ENCODE data around the gene P2RX3.
"Not testable (repeated sequence)": the region's sequence is repeated elsewhere in the genome, so short reads cannot be mapped to it uniquely, and the experiment has no call there.

The P2RX3 gene

DNA sequence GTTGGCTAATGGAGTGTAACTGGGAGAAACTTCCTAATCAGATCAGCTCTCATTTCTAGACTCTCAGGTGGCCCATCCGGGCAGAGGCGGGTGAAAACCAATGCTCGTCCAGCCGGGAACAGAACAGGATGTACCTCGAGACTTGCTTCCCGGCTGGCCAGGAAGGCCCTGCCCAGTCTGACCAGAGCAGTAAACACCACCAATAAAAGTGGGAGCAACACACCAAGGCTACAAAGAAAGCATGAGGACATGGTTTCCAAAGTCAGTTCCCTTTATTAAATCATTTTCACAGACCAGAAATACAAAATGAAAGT is 12.5 kb upstream of the P2RX3 start:
- no peak for DNase-seq

DNA sequence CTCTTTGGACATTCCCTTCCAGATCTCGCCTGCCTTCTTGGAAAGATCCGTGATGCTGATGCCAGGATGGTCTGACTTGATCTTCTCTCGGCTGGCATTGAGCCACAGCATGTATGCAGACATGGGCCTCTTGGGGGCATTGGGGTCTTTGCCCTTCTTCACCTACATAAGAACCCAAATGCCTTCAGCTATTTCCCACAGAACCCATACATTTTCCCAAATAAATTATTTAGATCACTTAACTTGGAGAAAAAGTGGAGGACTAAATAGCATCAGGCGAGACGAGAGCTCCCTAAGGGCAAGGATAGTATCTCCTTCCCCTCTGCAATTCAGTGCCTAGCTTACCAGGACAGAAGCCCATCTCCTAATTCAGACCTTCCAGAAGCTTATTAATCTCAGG is 10.4 kb upstream of the P2RX3 start:
- no peak for DNase-seq

DNA sequence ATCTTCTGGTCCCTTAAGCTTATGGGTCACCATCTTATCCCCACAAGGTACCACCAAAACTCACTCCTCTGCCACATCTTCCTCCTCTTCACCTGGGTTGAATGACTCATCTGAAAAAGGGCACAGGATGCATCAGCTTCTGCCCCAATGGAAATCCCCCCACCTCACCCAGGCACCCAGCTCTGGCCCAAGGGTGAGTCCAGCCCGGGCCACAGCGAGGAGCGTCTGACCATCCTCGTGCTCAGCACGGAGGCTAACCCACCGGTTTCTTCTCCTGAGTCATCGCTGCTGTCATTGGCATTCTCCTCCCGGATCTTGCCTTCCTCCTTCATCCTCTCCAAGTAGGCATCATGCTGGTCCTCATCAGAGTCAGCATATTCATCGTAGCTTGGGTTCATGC is 8.1 kb upstream of the P2RX3 start:
- no peak for DNase-seq

DNA sequence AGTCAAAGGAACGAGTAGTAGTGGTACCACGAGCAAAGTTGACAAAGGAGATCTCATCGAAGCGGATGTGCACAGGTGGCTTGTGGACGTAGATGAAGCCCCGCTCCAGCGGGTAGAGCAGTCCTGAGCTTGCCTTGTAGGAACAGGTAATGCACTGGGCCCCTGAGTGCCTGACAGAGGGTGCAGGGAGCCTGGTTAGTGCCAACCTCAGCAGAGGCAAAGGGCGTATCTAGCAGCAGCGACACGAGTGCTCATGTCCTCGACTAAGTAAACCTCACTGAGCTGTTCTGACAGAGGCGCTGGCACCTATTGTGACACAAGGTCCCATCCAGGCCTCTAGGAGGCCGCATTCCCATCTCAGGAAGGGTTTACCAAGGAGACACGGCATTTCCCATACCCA is 6.4 kb upstream of the P2RX3 start:
- no peak for DNase-seq

DNA sequence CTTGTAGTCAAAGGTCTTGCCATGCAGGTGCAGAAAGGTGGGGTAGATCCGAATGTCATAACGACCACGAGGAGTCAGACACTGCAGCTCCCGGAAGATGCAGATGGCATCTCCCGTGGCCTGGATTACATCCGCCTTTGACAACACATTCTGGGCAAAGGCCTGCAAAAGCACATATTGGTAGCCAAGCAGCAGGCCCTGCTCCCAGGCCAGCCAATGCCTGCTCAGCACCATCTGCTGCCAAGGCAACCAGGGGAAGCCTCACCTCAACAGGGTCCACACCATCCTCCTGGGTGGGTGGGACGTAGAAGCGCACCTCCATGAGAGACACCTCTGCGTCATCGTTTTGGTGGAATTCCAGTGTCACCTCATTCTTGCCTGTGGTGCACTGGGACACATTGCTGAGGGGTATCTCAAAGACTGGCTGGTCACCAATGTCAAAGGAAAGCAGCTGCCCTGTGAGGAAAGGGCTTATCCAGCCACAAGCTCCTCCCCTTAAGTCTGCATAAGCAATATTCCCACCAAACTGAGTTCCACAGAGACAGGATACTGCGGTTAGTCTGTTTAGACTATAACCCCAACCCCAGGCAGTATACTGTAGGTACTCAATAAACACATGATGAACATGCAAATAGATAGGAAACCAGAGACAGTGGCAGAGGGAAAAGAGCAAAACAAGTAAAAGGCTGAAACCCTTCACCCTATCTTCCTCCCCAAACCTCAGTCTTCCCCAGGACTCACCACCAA is 5.3 kb upstream of the P2RX3 start:
- DNase-seq: no peak

DNA sequence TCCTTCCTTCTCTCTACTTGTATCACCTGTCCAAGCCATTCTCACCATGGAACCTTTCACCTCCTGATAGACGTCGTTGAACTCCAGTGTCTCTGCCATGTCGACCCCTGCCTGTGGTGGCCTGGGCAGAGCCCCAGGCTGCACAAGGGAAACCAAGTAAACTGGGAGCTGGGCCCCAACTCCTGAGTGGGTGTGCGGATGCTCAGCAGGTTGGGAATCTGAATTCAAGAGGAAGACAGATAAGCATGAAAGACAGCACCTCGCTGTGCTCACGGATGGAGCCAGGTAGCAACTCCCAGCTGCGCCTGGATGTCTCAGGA is 3.2 kb upstream of the P2RX3 start:
- DNase-seq: no peak

DNA sequence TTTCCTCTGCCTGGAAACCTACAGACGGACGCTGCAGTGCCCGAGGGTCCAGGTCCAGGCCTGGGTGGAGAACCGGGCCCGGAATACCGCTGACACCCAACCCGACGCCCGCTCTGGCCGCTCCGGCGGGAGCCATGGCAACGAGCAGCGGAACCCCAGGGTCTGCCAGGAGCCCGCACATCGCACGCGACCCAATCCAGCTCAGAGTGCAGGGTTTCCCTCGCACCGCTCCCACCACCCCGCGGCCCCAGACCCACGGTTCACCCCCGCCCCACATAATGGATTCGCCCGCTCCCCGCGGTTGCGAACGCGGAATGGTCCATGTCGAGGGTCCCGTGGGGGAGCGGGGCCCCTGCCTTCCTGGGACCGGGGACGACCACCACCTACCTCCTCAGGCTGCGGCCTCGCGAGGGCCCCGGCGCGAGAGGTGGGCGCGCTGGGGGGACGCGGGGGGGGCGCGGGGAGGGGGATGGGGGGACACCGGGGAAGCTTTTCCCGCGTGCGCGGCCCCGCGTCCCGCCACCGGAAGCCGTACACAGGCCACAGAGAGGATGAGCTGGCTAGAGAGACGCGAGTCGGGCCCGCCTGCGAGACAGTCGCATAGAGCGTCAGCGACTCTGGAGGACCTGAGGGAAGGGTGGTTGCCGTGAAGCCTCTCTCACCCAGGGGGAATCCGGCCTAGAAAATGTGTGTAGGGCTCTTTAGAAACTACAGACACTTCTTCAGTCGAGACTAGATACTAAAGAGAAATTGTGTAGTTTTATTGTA is 2.6 kb upstream of the P2RX3 start, which contains the start of gene SSRP1:
TSS of gene SSRP1 (minus strand) at position 550 of the 768 bp plus-strand sequence. CDS start 771 bp downstream, outside the sequence.
- peak; percentile 84 for DNase-seq

DNA sequence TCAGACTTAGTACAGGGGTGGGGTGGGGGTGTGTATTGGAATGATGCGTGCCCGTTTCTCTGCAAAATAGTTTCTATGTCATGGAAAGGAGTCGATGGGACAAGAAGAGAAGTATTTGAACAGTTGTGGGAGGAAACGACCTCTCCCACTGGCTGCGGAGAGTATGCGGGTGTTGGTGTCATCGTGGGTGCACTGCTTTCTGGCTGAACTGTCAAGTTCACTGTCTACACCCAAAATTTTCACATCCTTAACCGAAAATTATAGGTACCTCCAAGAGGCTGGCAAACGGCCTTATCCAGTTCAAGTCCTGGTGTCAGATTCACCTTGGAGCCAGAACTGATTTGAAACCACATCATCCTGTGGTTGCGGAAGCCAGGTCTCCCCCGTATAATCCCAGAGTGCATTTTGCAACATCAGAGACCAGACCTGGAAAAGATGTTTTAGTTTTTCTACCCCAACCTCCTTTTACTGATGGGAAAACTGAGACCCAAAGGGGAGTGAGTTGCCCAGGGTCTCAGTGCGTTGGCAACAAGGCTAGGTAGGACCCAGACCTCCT is 2.0 kb upstream of the P2RX3 start:
- no peak for DNase-seq

DNA sequence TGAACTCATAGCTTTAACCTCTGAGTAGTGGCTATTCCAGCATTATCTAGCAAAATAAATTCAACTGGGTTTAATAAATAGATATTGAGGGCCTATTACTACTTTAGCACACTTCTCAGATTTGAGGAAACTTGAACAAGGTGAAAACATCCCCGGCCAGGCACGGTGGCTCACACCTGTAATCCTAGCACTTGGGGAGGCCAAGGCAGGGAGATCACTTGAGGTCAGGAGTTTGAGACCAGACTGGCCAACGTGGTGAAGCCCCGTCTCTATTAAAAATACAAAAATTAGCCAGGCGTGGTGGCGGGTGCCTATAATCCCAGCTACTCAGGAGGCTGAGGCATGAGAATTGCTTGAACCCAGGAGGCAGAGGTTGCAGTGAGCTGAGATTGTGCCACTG is 1.3 kb upstream of the P2RX3 start:
- not testable (repeated sequence) for DNase-seq

DNA sequence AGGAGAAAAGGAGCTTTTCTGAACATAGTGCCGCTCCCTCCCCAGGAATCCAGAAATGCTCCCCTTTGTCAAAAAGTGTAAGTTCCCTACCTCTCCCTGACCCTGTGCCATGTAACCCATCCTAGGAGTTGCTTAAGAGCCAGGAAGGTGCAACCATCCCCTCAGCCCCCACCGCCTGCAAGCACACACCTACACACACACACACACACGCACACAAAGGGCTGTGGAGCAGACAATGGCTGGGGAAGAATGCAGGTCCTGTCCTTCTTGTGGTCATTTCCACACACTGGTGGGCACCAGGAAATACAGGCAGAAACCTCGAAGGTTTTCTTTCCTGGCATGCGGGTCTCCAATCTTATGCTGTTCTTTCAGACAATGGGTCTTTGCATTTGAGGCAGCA is 1.2 kb downstream of the P2RX3 start:
- DNase-seq: no peak

DNA sequence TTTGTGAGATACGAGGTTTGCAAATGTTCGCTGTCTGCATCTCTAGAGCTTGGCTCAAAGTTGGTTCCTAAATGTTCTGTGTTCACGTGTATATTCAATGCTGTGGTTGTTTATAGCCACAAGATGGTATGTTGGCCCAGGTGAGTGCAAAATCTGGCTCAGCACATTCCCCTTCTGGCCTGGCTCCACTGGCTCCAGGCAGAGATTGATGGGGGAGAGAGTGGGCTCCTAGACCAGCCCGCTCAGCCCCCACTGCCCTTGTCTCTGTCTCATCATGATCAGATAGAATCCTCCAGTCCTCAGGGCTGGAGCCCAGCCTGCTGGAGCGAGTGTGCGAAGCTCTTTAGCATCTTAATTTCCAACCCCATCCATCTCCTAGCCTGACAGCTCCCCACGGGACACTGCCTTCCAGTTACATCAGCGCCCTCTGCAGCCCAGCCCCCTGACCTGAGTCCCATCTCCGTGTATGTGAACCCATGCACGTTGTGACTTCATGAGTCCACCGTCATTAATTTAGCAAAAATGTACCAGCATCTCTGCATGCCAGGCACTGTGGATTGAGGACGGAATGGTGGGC is 2.0 kb downstream of the P2RX3 start:
- DNase-seq: no peak

DNA sequence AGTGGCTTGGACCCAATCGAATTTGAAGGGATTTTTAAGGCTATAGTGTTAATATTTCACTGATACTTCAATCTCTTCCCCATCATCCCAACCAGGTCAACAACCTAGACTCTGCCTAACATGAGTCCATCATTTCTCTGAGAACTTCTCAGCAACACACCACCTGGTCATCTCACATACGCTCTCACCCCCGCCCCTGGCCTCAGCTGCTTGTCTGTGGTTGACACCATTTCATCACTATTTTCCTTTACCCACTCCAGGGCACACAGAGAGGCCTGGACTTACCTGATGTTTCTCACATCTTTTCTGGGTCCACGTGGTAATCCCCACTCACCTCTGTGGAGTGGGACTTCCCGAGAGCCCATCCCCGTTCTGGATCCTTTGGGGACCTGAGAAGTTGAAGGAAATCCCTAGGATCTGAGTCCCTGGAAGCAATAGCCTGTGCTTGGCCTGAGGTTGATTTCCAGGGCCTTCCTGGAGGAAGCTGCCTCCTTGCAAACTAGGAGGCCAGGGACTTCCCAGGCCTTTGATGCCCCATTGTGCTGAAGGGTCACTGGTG is 3.2 kb downstream of the P2RX3 start:
- DNase-seq: no peak

DNA sequence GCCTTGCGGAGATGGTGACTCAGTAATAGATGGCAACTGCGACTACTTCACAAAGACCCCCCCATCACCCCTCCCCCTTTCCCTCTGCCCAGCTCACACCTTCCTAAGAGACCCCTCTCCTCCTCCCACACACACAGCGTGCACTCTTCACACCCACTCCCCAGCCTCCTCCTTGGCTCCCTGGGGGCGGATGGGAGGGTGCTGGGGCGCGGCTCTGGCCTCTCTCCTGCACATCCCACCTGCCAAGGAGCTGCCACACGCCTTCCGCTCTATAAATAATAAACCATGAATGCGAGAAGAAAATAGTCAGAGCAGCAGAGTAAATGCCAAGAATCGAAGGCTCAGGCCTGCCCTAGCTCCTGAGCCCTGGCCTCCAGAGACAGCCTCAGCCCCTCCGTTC is 4.5 kb downstream of the P2RX3 start:
- DNase-seq: no peak

DNA sequence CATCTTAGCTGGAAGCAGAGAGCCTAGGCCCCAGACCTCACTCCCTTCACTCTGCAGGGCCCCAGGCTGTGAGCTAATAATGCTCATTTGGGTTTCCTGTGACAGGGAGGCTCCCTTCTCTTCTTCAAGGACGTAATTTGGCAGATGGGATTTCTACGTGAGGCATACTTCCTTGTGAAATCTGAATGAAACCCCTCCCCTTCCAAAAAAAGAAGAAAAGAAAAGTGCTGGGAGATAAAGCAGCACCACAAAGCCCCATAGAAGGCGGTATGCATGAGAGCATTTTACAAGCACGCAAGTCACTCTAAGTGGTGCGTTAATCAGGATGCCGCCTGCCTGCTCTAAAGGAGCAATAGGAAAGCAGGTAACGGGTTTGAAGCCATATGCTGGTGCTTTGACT is 5.7 kb downstream of the P2RX3 start:
- no peak for DNase-seq

DNA sequence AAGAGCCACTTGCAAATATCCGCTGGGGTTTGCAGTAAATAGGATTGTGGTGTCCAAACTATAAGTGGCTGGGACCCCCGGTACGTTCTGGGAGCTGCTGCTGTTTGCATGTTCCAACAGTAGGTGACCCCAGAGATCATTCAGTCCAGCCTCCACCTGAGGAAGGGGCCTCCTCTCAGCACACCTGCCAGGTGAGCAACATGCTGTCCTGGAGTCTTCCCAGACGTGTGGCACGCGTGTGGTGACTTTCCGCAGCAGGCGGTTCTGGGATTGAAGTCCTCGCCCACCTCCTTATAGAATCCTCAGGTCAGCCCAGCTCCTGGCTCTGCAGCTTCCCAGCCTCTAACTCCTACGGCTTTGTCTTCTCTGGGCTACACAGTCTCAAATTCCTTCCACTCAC is 6.7 kb downstream of the P2RX3 start:
- DNase-seq: no peak

DNA sequence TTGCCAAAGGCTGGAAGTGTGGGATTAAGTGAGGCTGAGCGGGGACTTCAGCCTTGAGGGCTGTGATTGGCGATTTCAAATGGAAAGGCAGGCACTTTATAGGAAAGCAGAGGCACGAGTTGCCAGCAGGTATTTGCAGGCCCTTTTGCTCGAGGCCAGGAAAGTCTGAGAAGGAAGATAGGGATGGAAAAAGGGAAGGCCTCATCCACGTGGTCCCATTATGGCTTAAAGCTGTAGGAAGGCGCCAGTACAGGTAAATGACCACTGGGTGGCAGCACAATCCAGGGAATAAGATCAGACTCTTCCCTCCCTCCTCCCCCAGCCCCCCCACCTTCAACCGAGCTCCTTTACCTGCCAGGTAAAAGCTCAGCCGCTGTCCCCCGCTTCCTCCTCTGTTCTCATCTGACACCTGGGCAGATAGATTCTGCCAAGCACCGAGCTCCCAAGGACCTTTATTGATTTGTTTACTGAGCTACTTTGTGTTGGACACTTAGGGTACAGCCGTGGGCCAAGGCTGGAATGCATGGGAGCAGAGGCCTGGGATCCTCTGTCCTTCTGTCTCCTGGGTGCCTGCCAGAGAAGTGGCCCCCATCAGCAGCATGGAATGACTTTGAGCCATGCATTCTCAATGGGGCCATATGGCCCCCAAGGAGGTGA is 7.5 kb downstream of the P2RX3 start:
- DNase-seq: peak; percentile 72

DNA sequence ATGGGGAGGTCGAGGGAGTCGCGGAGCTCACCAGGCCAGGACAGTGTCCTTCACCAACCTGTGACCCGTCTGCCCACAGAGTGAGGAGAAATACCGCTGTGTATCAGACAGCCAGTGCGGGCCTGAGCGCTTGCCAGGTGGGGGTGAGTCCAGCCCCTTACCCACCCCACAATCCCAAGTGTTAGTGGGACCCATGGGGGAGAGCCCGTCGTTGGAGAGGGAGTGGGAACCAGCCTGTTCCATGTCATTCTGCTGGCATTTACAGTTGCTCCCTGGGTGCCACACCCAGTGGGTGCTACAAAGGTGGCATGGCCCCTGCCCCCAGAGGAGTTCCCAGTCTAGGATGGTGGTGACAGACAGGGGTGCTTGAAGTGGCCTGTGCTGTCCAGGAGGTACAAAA is 9.2 kb downstream of the P2RX3 start:
- no peak for DNase-seq

DNA sequence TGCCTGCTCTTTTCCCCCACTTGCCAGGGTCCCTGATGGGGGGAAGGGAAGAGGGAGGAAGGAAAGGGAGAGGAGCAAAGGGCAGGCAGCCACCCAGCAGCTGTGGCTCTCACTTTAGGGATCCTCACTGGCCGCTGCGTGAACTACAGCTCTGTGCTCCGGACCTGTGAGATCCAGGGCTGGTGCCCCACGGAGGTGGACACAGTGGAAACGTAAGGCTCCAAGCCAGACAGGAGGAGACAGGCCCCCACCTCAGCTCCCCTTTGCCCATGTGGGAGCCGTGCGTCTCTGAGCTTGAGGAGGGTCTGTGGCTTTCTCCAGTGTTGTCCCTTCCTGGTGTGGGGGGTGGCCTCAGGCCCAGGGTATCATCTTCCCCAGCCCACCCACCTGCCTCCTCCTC is 9.9 kb downstream of the P2RX3 start:
- DNase-seq: no peak

DNA sequence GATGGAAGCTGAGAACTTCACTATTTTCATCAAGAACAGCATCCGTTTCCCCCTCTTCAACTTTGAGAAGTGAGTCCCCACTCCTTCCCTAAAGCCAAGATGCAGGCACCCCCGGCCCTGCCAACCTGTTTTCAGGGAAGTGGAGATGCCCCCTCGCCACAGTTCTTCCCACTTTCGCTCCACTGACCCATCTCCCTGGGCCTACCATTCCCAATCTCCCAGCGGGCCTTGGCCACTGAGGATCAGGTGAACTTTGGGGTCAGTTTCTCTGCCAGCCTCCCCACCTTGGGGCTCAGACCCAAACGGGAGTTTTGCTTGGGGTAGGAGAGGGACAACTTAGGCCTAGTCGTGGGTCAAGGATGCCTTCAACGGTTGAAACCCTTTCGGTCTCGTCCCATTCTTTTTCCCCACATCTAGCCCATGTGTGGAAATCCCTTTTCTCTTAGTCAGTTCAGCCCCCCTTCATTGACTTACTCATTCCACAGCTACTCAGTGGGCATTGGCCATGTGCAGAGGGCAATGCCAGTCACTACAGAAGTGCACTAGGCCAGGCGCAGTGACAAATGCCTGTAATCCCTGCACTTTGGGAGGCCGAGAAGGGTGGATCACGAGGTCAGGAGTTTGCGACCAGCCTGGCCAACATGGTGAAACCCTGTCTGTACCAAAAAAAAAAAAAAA is 10.6 kb downstream of the P2RX3 start:
- no peak for DNase-seq

DNA sequence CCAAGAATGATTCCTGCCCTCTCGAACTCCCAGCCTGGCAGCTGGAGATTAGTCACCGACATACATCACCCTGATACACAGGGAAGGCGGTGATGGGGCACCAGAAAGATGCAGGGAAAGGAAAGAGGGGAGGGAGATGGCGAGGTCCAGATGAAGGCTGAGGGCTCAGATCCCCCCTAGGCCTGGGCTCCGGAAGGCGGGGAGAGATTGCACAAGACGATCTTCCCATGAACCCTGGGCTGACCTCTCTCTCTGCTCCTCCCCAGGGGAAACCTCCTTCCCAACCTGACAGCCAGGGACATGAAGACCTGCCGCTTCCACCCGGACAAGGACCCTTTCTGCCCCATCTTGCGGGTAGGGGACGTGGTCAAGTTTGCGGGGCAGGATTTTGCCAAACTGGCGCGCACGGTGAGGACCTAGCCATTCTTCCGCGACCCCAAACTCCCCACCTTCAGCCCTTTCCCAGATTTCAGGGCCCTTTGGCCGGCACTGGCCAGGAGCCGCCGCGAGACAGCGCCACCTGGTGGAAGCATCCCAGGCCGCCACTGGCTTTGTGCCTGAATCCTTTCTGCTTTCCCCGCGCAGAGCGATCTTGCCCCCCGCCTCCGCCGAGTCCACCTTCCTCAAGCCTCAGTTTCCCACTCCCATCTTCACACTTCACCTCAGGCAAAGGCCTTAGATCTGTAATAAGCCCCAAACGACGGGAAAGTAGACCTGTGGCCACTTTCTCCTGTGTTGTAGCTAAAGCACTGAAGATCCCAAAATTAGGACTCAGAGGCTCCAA is 11.5 kb downstream of the P2RX3 start:
- DNase-seq: peak; percentile 64

DNA sequence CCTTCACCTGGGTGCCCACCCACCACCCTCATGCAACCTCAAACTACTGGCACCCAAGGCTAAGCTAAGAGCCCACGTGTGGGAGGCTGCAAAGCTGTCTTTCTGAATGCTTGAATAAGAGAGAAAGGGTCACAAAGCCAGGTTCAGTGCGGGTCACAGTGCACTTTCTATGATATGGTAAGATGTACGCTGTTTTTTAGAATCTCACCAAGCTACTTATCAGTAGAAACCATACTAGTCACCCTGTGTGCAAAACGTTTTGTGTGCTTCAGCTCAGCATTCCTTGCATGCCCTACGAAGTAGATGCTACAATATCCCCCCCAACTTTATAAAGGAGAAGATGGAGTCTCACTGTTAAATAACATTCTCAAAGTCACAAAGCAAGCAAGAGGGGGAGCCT is 14.9 kb downstream of the P2RX3 start:
- DNase-seq: no peak

DNA sequence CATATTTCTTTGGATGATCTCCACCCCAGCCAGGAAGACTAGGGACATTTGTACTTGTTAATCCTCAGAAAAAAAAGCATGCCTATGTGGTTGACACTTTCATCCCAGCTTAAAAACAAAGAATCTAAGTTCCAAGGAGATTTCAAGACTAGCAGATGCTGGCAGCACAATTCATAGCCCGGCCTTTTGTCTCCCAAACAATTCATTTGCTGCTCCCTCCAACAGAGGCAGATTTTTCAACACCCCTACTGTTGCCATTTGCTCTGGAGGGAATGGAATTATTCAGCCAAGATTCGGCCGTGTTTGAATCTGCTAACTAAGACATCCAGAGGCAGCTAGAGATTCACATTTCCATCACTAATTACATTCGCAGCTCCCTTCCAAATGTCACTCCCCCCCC is 15.3 kb downstream of the P2RX3 start:
- DNase-seq: no peak

Measured in activated gamma-delta T cell treated with Interleukin-2 at 50 U/mL for 16 hours (primary cell).